AG04450 (cell line): ENCODE measurements around the gene PANK3. TPM values are rescaled to one million over a fixed set of nuclear protein-coding genes. Genes with fewer than 3 reads are reported as not detected.

Experiments
- CTCF ChIA-PET: fragments of 300-600, 350-600 bp; formaldehyde crosslinking; extraction: SDS; loops from one replicate; lab custom pipeline; 2022; ENCODE audit warnings: antibody characterized with exemption, inconsistent platforms; lab: Charles Lee
- POLR2A ChIA-PET: fragments of 350-600 bp; formaldehyde crosslinking; extraction: SDS; loops from one replicate; lab custom pipeline; 2021; ENCODE audit warnings: antibody characterized with exemption, inconsistent platforms; lab: Yijun Ruan, JAX
- DNase-seq: peaks from one replicate; pipeline ENCODE4 v3.0.0-alpha.2; 2011; ENCODE audit warnings: low read depth, low spot score
- H3K27ac ChIP-seq: one replicate; pipeline ENCODE4 v1.5.1; 2012; ENCODE audit warnings: low read depth, low read length, control low read depth
- H3K27me3 ChIP-seq: one replicate; pipeline ENCODE4 v1.6.0; 2012; ENCODE audit warnings: low read length; ENCODE audit not compliant: control insufficient read depth, insufficient read depth
- H3K4me3 ChIP-seq: 2 replicates; pipeline ENCODE4 v1.5.1; 2011; ENCODE audit warnings: mild to moderate bottlenecking, low read depth, low read length, control low read depth
- H3K9me3 ChIP-seq: 2 replicates; pipeline ENCODE4 v1.5.1; 2012; ENCODE audit warnings: low read length; ENCODE audit not compliant: control insufficient read depth, insufficient read depth
- CTCF ChIP-seq: IDR thresholded peaks from 2 replicates; pipeline ENCODE4 v1.5.1; 2011; ENCODE audit warnings: low read depth, low read length, control low read depth, inconsistent platforms
- polyA plus RNA-seq: library from polyadenylated mRNA; depleted of rRNA; stranded (reverse); fragments of >200 nt; gene quantifications from 2 replicates; pipeline ENCODE4 v1.2.3, GENCODE V29; 2011

PANK3 gene
- polyA plus RNA-seq, 1 experiment, result 20.2 TPM

DNA sequence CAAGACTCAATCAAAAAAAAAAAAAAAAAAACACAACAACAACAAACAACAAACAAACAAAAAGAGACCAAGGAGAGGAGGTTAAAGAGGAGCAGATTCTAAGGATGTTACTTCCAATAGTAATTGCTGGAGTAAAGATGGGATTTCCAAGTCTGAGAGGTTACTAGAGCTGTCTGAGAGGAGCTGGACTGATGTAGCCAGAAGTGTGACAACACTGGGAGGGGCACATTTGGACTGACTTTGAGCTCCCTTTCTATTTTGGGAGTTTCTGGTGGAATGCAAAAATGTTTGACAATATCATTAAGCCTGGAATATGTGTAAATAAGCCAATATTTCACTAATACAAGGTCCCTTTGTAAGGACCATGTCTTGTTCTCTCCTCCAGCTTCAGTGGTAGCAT, 25.3 kb upstream of the PANK3 start:
- Histone ChIP-seq H3K9me3 (no peaks in the 10 kb centered on the region), H3K4me3 (no peak overlapping the region), H3K27me3 (no peaks in the 10 kb centered on the region), H3K27ac (no peak overlapping the region)
- no peak for TF ChIP-seq CTCF
- DNase-seq, result no peak
- ChIA-PET CTCF (no interaction called here), POLR2A (no interaction called here)

- CTCF ChIA-PET, result no interaction called here
- no peak for DNase-seq
- no peaks in the 10 kb centered on the region for H3K27me3 ChIP-seq
- TF ChIP-seq CTCF, result no peak
- no peak overlapping the region for H3K27ac ChIP-seq
- no peak overlapping the region for H3K4me3 ChIP-seq
- POLR2A ChIA-PET, result no interaction called here
- H3K9me3 ChIP-seq, result no peaks in the 10 kb centered on the region
These were observed 24.6 kb upstream of the PANK3 start for GRCh38 chr5:168603746-168604145.

GRCh38 chr5:168602517-168602916, 23.3 kb upstream of the PANK3 start:
- H3K9me3 ChIP-seq, result no peaks in the 10 kb centered on the region
- ChIA-PET POLR2A (no interaction called here), CTCF (no interaction called here)
- TF ChIP-seq CTCF, result no peak
- no peak for DNase-seq
- no peaks in the 10 kb centered on the region for H3K27me3 ChIP-seq
- no peak overlapping the region for H3K27ac ChIP-seq
- H3K4me3 ChIP-seq, result no peak overlapping the region

DNA sequence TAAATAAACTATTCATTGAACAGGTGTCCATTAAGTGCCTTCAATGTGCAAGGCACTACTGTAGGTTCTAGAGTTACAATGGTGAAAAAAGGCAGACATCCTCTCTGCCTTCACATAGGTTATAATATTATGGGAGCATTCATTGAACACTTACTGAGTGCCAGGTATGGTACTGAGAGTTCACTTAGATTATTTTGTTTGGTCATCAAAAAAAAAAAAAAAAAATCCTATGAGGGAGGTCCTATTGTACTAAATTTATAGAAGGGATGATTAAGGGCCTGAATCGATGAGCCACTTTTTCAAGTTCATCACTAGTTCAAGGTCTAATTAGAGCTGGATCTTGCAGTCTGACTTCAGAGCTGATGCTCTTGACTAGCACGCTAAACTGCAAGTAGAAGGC, 22.8 kb upstream of the PANK3 start:
- no peaks in the 10 kb centered on the region for H3K9me3 ChIP-seq
- DNase-seq, result no peak
- ChIA-PET CTCF (no interaction called here), POLR2A (no interaction called here)
- H3K4me3 ChIP-seq, result no peak overlapping the region
- peaks cover 2% of the 10 kb centered on the region for H3K27me3 ChIP-seq
- TF ChIP-seq CTCF, result no peak
- no peak overlapping the region for H3K27ac ChIP-seq

- TF ChIP-seq CTCF, result no peak
- no peak for DNase-seq
- H3K9me3 ChIP-seq, result no peaks in the 10 kb centered on the region
- ChIA-PET CTCF (no interaction called here), POLR2A (no interaction called here)
- H3K27ac ChIP-seq, result no peak overlapping the region
- peaks cover 2% of the 10 kb centered on the region for H3K27me3 ChIP-seq
- H3K4me3 ChIP-seq, result no peak overlapping the region
These were observed 21.2 kb upstream of the PANK3 start for GRCh38 chr5:168600409-168600808.
